HepG2 (cell line): ENCODE results near the gene GPR137. TPM values are rescaled to one million over a fixed set of nuclear protein-coding genes. Genes with fewer than 3 reads are reported as not detected.

ENCODE experiments used
- ARID4A ChIP-seq: sonication (generic); formaldehyde crosslinking; IDR thresholded peaks from 2 replicates; pipeline ENCODE4 v1.5.0; 2020; ENCODE audit warnings: mild to moderate bottlenecking, missing genetic modification reagents, borderline replicate concordance
- ARID5B ChIP-seq: IDR thresholded peaks from 2 replicates; pipeline ENCODE4 v1.4.0; 2020; ENCODE audit warnings: mild to moderate bottlenecking, missing genetic modification reagents
- CENPBD1 ChIP-seq: sonication (generic); formaldehyde crosslinking; IDR thresholded peaks from 2 replicates; pipeline ENCODE4 v1.8.0; 2022; ENCODE audit warnings: missing genetic modification reagents, low read depth, mild to moderate bottlenecking, borderline replicate concordance
- ELF1 ChIP-seq: sonication (generic); formaldehyde crosslinking; IDR thresholded peaks from 2 replicates; pipeline ENCODE4 v1.4.0; 2020; ENCODE audit warnings: missing genetic modification reagents
- HOMEZ ChIP-seq: IDR thresholded peaks from 2 replicates; pipeline ENCODE4 v1.6.1; 2016; ENCODE audit warnings: low read depth
- MBNL3 ChIP-seq: fragments of 250-450 bp; sonication (Bioruptor Pico); conservative IDR thresholded peaks from 2 replicates; pipeline ENCODE4 v1.8.0; 2022; ENCODE audit warnings: mild to moderate bottlenecking, inconsistent platforms
- NCOA5 ChIP-seq: sonication (generic); formaldehyde crosslinking; IDR thresholded peaks from 2 replicates; pipeline ENCODE4 v1.4.0; 2020; ENCODE audit warnings: missing genetic modification reagents
- PRDM4 ChIP-seq: sonication (generic); formaldehyde crosslinking; IDR thresholded peaks from 2 replicates; pipeline ENCODE4 v1.9.0; 2021; ENCODE audit warnings: missing genetic modification reagents, borderline replicate concordance
- SSRP1 ChIP-seq: IDR thresholded peaks from 2 replicates; pipeline ENCODE4 v1.6.1; 2016; ENCODE audit warnings: control low read depth
- ZNF160 ChIP-seq: sonication (generic); formaldehyde crosslinking; IDR thresholded peaks from 2 replicates; pipeline ENCODE4 v1.8.0; 2022; ENCODE audit warnings: mild to moderate bottlenecking, inconsistent platforms, missing genetic modification reagents
- ZNF263 ChIP-seq: sonication (generic); formaldehyde crosslinking; IDR thresholded peaks from 2 replicates; pipeline ENCODE4 v1.4.0; 2020; ENCODE audit warnings: missing genetic modification reagents
- ZNF296 ChIP-seq: sonication (generic); formaldehyde crosslinking; conservative IDR thresholded peaks from 2 replicates; pipeline ENCODE4 v1.5.0; 2020; ENCODE audit warnings: mild to moderate bottlenecking, missing genetic modification reagents
- ZNF30 ChIP-seq: sonication (generic); formaldehyde crosslinking; IDR thresholded peaks from 2 replicates; pipeline ENCODE4 v1.5.0; 2020; ENCODE audit warnings: mild to moderate bottlenecking, missing genetic modification reagents
- ZNF569 ChIP-seq: sonication (generic); formaldehyde crosslinking; IDR thresholded peaks from 2 replicates; pipeline ENCODE4 v1.5.0; 2020; ENCODE audit warnings: mild to moderate bottlenecking, missing genetic modification reagents, moderate library complexity, borderline replicate concordance
- ZNF768 ChIP-seq: sonication (generic); formaldehyde crosslinking; IDR thresholded peaks from 2 replicates; pipeline ENCODE4 v1.4.0; 2020; ENCODE audit warnings: missing genetic modification reagents
- ZSCAN22 ChIP-seq: sonication (generic); formaldehyde crosslinking; IDR thresholded peaks from 2 replicates; pipeline ENCODE4 v1.4.0; 2020; ENCODE audit warnings: mild to moderate bottlenecking, missing genetic modification reagents
- polyA plus RNA-seq, 8 experiments: library from polyadenylated mRNA; depleted of rRNA in 3 of 8; stranded (reverse) in 7 of 8; unstranded in 1 of 8; fragments of >200 nt; fragmentation: Illumina TruSeq in 4 of 8; extraction: Trizol in 4 of 8; gene quantifications; 2 replicates each; pipeline versions ENCODE4 v1.2.1 to v1.2.3, GENCODE V29; 2011 to 2016; ENCODE audit warnings: low read depth in 4 of 8, missing spikeins in 1 of 8, mixed read lengths in 1 of 8; ENCODE audit not compliant: insufficient read depth in 1 of 8
- total RNA-seq, 5 experiments: library from RNA; depleted of rRNA; stranded (reverse); fragments of >200 nt; fragmentation: Illumina TruSeq; extraction: Trizol; gene quantifications; 2 replicates each; pipeline ENCODE4 v1.2.3, GENCODE V29; 2016; ENCODE audit warnings: low read depth in 1 of 5

Gene GPR137
- total and polyA plus RNA-seq, 2 of the 13 experiments (the other 11 are each of a cell fraction or from before 2014, with no cell fraction given), result 8.5 to 13.2 TPM

GRCh38 chr11:64284962-64285884, at the start of gene GPR137 (continued):
- TF ChIP-seq ARID4A (CRISPR knock-in tag) (0 out of 2 replicates have a peak, but pooled peaks have one; percentile 15), ARID5B (CRISPR knock-in tag) (no peak), HOMEZ (CRISPR knock-in tag) (no peak), SSRP1 (CRISPR knock-in tag) (no peak), ZSCAN22 (CRISPR knock-in tag) (no peak), ZNF263 (CRISPR knock-in tag) (no peak; the same call in 1 of the 2 replicates), ZNF768 (CRISPR knock-in tag) (no peak), NCOA5 (no peak), ZNF296 (CRISPR knock-in tag) (no peak), ZNF569 (CRISPR knock-in tag) (no peak), ELF1 (peak; percentile 81), CENPBD1 (CRISPR knock-in tag) (no peak), ZNF160 (peak; percentile 11; the same call in 1 of the 2 replicates), MBNL3 (no peak), ZNF30 (CRISPR knock-in tag) (no peak), PRDM4 (CRISPR knock-in tag) (no peak)
